Measurements from ENCODE around the gene TBC1D22A.

DNA sequence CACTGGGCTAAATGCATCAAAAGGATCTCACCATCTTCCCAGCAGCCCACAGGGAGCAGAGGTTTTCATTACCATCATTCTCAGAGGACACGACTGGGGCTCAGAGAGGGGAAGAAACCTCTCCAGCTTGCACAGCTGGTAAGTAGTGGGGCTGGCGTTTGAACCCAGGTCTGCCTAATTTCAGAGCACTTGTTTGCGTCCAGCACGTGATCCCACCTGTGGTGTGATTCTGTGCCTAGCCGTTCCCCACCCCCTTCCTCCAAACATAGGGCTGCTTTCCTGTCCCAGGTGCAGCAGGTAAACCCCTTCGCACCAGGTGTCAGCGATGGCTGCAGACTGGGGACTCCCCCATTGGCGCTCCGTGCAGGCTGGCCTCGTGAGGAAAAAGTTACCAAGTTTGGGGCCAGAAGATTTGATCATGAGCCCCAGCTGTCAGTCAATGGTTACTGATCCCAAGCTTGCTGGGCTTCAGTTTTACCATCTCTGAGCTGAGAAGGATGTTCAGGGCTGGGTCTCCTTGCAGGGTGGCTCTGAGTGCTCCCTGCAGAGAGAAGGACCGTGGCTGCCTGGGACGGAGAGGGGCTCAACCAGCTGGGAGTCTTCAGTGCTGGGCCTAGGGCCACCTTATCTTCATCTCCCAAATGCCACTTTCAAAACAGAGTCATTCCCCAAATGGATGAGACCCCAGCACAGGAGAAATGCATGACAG lies 445.6 kb downstream of the TBC1D22A start:
- TF ChIP-seq, protein P1, sequence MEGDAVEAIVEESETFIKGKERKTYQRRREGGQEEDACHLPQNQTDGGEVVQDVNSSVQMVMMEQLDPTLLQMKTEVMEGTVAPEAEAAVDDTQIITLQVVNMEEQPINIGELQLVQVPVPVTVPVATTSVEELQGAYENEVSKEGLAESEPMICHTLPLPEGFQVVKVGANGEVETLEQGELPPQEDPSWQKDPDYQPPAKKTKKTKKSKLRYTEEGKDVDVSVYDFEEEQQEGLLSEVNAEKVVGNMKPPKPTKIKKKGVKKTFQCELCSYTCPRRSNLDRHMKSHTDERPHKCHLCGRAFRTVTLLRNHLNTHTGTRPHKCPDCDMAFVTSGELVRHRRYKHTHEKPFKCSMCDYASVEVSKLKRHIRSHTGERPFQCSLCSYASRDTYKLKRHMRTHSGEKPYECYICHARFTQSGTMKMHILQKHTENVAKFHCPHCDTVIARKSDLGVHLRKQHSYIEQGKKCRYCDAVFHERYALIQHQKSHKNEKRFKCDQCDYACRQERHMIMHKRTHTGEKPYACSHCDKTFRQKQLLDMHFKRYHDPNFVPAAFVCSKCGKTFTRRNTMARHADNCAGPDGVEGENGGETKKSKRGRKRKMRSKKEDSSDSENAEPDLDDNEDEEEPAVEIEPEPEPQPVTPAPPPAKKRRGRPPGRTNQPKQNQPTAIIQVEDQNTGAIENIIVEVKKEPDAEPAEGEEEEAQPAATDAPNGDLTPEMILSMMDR (IDR thresholded peaks at IDR 0.05) = no peak
- TF ChIP-seq POLR2A (IDR thresholded peaks at IDR 0.05) (no peak), POLR2AphosphoS5 (IDR thresholded peaks at IDR 0.05) (no peak)

All from gastroesophageal sphincter (tissue), 3 donors.